ENCODE measurements around the gene ZMIZ1. TPM values are rescaled to one million over a fixed set of nuclear protein-coding genes. Genes with fewer than 3 reads are reported as not detected.

Gene ZMIZ1
- total RNA-seq, 1 donor from 2014 or later = 48.8 TPM

- peak; percentile 92 for ATAC-seq
- DNase-seq (ENCODE audit: missing footprints) = peak; percentile 98
- intact Hi-C loops (cut with DNase I) = no loop called here
Measured at GRCh38 chr10:79347226-79347893, 278.6 kb downstream of the ZMIZ1 start, which contains the start of gene PPIF. Gene PPIF (plus strand): TSS chr10:79347469. CDS start chr10:79347549, 80 bp downstream.

GRCh38 chr10:79347894-79348639 lies 279.3 kb downstream of the ZMIZ1 start:
- DNase-seq (ENCODE audit: missing footprints) (peak; percentile 89), ATAC-seq (peak; percentile 57)
- intact Hi-C loops (cut with DNase I) = no loop called here

GRCh38 chr10:79348640-79348988 lies 279.8 kb downstream of the ZMIZ1 start:
- intact Hi-C loops (cut with DNase I) = no loop called here
- ATAC-seq = no peak
- no peak for DNase-seq (ENCODE audit: missing footprints)

- intact Hi-C loops (cut with DNase I) = no loop called here
- DNase-seq (ENCODE audit: missing footprints) = no peak
- no peak for ATAC-seq
Measured at GRCh38 chr10:79349072-79349491, 280.3 kb downstream of the ZMIZ1 start.

- DNase-seq (ENCODE audit: missing footprints) (no peak), ATAC-seq (no peak)
- intact Hi-C loops (cut with DNase I) = no loop called here
Measured at GRCh38 chr10:79349766-79350406, 281.1 kb downstream of the ZMIZ1 start.

- no peak for ATAC-seq
- intact Hi-C loops (cut with DNase I) = no loop called here
- DNase-seq (ENCODE audit: missing footprints) = no peak
Measured at GRCh38 chr10:79350407-79351154, 281.8 kb downstream of the ZMIZ1 start.

GRCh38 chr10:79351332-79351731 lies 282.6 kb downstream of the ZMIZ1 start:
- DNase-seq (ENCODE audit: missing footprints) = no peak
- ATAC-seq = no peak
- intact Hi-C loops (cut with DNase I) = no loop called here

- intact Hi-C loops (cut with DNase I) = no loop called here
- no peak for ATAC-seq
- no peak for DNase-seq (ENCODE audit: missing footprints)
Measured at GRCh38 chr10:79352035-79352877, 283.5 kb downstream of the ZMIZ1 start.

- no peak for ATAC-seq
- intact Hi-C loops (cut with DNase I) = no loop called here
- no peak for DNase-seq (ENCODE audit: missing footprints)
Measured at GRCh38 chr10:79353000-79353406, 284.2 kb downstream of the ZMIZ1 start.

GRCh38 chr10:79353726-79354125 lies 285.0 kb downstream of the ZMIZ1 start:
- DNase-seq (ENCODE audit: missing footprints) (no peak), ATAC-seq (no peak)
- intact Hi-C loops (cut with DNase I) = no loop called here

GRCh38 chr10:79354141-79354540 lies 285.4 kb downstream of the ZMIZ1 start:
- ATAC-seq (no peak), DNase-seq (ENCODE audit: missing footprints) (no peak)
- intact Hi-C loops (cut with DNase I) = no loop called here

- intact Hi-C loops (cut with DNase I) = no loop called here
- DNase-seq (ENCODE audit: missing footprints) (no peak), ATAC-seq (no peak)
Measured at GRCh38 chr10:79354615-79355014, 285.8 kb downstream of the ZMIZ1 start.

GRCh38 chr10:79355420-79356017 lies 286.8 kb downstream of the ZMIZ1 start:
- ATAC-seq (no peak), DNase-seq (ENCODE audit: missing footprints) (no peak)

GRCh38 chr10:79356104-79356503 lies 287.3 kb downstream of the ZMIZ1 start:
- DNase-seq (ENCODE audit: missing footprints) (no peak), ATAC-seq (no peak)
- intact Hi-C loops (cut with DNase I) = no loop called here

More at GRCh38 chr10:79355420-79356017, 286.8 kb downstream of the ZMIZ1 start:
- intact Hi-C loops (cut with DNase I) = no loop called here

- intact Hi-C loops (cut with DNase I) = no loop called here
- ATAC-seq = no peak
- no peak for DNase-seq (ENCODE audit: missing footprints)
Measured at GRCh38 chr10:79357180-79357579, 288.4 kb downstream of the ZMIZ1 start.

- DNase-seq (ENCODE audit: missing footprints) = no peak
- intact Hi-C loops (cut with DNase I) = no loop called here
- no peak for ATAC-seq
Measured at GRCh38 chr10:79358811-79359210, 290.0 kb downstream of the ZMIZ1 start.

- ATAC-seq = no peak
- intact Hi-C loops (cut with DNase I) = no loop called here
- no peak for DNase-seq (ENCODE audit: missing footprints)
Measured at GRCh38 chr10:79359816-79360498, 291.2 kb downstream of the ZMIZ1 start.
